Osteocyte (in vitro differentiated cells): Measurements from ENCODE around the gene SOX5. TPM values are rescaled to one million over a fixed set of nuclear protein-coding genes. Genes with fewer than 3 reads are reported as not detected.

Source experiments
- DNase-seq: peaks from one replicate; pipeline ENCODE4 v3.0.0; 2021; ENCODE audit warnings: mixed read lengths; ENCODE audit not compliant: unreplicated experiment; ENCODE audit errors: extremely low spot score
- H3K27ac Mint-ChIP-seq: one replicate; pipeline ENCODE4 v1.8.0; 2021; ENCODE audit warnings: mild to moderate bottlenecking, mixed read lengths; ENCODE audit not compliant: unreplicated experiment
- H3K27me3 Mint-ChIP-seq: one replicate; pipeline ENCODE4 v1.8.0; 2021; ENCODE audit warnings: mixed read lengths; ENCODE audit not compliant: unreplicated experiment
- H3K36me3 Mint-ChIP-seq: one replicate; pipeline ENCODE4 v1.8.0; 2021; ENCODE audit warnings: mixed read lengths; ENCODE audit not compliant: unreplicated experiment
- H3K4me1 Mint-ChIP-seq: one replicate; pipeline ENCODE4 v1.8.0; 2021; ENCODE audit warnings: mixed read lengths; ENCODE audit not compliant: unreplicated experiment
- H3K4me3 Mint-ChIP-seq: one replicate; pipeline ENCODE4 v1.8.0; 2021; ENCODE audit warnings: mild to moderate bottlenecking, moderate library complexity, mixed read lengths; ENCODE audit not compliant: unreplicated experiment
- H3K9me3 Mint-ChIP-seq: one replicate; pipeline ENCODE4 v1.8.0; 2021; ENCODE audit warnings: mixed read lengths; ENCODE audit not compliant: unreplicated experiment
- total RNA-seq: library from RNA; stranded (reverse); gene quantifications from 2 replicates; pipeline ENCODE4 v1.2.1, GENCODE V29; 2021
- TF ChIP-seq, protein P1 (sequence below): fragments of 200-600 bp; sonication (generic); IDR thresholded peaks from 2 replicates; pipeline ENCODE4 v1.5.0; 2021; ENCODE audit warnings: antibody characterized with exemption, mild to moderate bottlenecking, moderate library complexity

SOX5 gene
- total RNA-seq, 1 donor from 2014 or later = 6.3 TPM

DNA sequence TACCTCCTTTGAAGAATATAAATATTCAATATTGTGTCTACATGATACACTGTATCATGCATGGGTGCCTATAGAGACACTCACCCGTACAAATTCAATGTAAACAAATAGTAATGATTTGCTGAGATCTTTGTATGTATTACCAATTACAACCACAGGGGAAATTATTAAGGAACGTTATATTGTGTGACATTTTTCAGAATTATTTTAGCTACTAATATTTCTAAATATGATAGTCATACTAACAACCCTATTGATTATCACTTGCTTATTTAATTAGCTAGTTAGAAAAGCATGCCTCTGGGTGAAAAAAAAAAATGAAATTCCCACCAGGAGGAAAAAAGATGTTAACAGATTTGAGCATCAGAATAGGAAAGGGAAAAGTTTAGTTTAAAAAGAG is 2.1 kb downstream of the SOX5 start:
- DNase-seq = no peak
- TF ChIP-seq, protein P1, sequence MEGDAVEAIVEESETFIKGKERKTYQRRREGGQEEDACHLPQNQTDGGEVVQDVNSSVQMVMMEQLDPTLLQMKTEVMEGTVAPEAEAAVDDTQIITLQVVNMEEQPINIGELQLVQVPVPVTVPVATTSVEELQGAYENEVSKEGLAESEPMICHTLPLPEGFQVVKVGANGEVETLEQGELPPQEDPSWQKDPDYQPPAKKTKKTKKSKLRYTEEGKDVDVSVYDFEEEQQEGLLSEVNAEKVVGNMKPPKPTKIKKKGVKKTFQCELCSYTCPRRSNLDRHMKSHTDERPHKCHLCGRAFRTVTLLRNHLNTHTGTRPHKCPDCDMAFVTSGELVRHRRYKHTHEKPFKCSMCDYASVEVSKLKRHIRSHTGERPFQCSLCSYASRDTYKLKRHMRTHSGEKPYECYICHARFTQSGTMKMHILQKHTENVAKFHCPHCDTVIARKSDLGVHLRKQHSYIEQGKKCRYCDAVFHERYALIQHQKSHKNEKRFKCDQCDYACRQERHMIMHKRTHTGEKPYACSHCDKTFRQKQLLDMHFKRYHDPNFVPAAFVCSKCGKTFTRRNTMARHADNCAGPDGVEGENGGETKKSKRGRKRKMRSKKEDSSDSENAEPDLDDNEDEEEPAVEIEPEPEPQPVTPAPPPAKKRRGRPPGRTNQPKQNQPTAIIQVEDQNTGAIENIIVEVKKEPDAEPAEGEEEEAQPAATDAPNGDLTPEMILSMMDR = no peak
- H3K27me3 Mint-ChIP-seq = peaks cover 45% of the 10 kb centered on the region

DNA sequence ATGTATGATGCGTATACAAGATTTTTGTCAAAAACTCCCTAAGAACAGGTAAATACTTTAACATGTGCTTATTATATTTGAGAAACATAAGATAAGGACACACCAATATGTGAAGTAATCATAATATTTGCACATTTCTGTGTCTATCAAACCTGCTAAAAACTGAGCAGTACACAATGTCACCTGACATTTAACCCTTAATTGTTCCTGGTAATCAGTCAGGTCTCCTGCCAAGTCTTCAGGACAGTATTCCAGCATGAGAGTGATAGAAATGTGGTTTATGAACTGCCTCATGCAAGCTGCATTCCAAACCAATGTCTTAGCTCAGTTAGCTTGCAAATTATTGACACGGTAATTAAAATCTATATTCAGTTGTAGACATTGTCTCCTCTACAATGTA is 4.2 kb downstream of the SOX5 start:
- TF ChIP-seq, protein P1 = no peak
- Mint-ChIP-seq H3K4me1 (no peaks in the 10 kb centered on the region), H3K9me3 (no peaks in the 10 kb centered on the region), H3K27me3 (peaks cover 50% of the 10 kb centered on the region), H3K4me3 (no peak overlapping the region), H3K27ac (no peak overlapping the region), H3K36me3 (no peaks in the 10 kb centered on the region)
- no peak for DNase-seq

More for the DNA sequence above, 2.1 kb downstream of the SOX5 start:
- H3K4me1 Mint-ChIP-seq = no peaks in the 10 kb centered on the region
- H3K27ac Mint-ChIP-seq = no peak overlapping the region
- H3K4me3 Mint-ChIP-seq = no peak overlapping the region
- no peaks in the 10 kb centered on the region for H3K9me3 Mint-ChIP-seq
- H3K36me3 Mint-ChIP-seq = no peaks in the 10 kb centered on the region

DNA sequence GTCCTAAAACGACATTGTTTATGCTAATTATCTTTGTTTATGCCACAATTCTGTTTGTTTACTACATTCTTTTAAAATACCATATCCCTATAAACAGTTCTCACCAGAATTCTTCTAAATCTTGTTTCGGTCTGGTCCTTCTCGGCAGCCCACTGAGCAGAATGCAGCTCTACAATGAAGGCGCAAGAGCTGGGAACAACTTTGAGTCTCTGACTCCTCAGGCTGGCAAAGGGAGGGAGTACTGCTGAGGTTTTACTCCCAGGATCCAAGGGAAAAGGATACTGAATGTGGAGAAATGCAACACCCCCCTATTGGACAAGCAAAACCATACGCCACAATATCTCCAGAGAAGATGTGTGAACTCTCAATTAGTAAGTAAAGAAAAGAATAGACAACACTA is 5.4 kb downstream of the SOX5 start:
- TF ChIP-seq, protein P1 = no peak
- Mint-ChIP-seq H3K27ac (no peak overlapping the region), H3K4me3 (no peak overlapping the region), H3K27me3 (peaks cover 50% of the 10 kb centered on the region), H3K36me3 (no peaks in the 10 kb centered on the region), H3K4me1 (no peaks in the 10 kb centered on the region), H3K9me3 (no peaks in the 10 kb centered on the region)
- no peak for DNase-seq

- H3K9me3 Mint-ChIP-seq = no peaks in the 10 kb centered on the region
- no peaks in the 10 kb centered on the region for H3K36me3 Mint-ChIP-seq
- H3K27ac Mint-ChIP-seq = no peak overlapping the region
- TF ChIP-seq, protein P1 = no peak
- DNase-seq = no peak
- H3K4me3 Mint-ChIP-seq = no peak overlapping the region
- H3K4me1 Mint-ChIP-seq = no peaks in the 10 kb centered on the region
- H3K27me3 Mint-ChIP-seq = peaks cover 50% of the 10 kb centered on the region
Measured at GRCh38 chr12:23942841-23943240, 6.6 kb downstream of the SOX5 start.

DNA sequence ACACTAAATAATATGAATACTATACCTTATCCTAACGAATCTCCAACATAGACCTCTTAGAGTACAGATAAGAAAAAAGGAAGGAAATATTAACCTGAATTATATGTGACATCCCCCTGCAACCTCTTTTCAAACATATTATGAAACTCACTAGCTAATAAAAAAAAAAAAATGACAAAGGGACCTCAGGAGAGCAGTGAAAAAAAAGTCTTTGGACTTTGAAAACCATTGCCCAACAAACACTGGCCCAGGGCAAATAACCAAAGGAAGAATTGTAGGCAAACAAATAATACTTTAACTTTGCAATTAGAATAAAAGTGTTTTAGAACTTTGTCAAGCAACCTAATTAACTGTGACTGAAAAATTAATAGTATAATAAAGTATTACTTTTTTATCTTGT is 7.7 kb downstream of the SOX5 start:
- H3K9me3 Mint-ChIP-seq = no peaks in the 10 kb centered on the region
- H3K4me1 Mint-ChIP-seq = no peaks in the 10 kb centered on the region
- peaks cover 42% of the 10 kb centered on the region for H3K27me3 Mint-ChIP-seq
- H3K36me3 Mint-ChIP-seq = no peaks in the 10 kb centered on the region
- DNase-seq = no peak
- H3K27ac Mint-ChIP-seq = no peak overlapping the region
- no peak overlapping the region for H3K4me3 Mint-ChIP-seq
- TF ChIP-seq, protein P1 = no peak
